ENCODE results near the gene IFI35.
"Not testable (repeated sequence)": the region's sequence is repeated elsewhere in the genome, so short reads cannot be mapped to it uniquely, and the experiment has no call there.

IFI35 gene

DNA sequence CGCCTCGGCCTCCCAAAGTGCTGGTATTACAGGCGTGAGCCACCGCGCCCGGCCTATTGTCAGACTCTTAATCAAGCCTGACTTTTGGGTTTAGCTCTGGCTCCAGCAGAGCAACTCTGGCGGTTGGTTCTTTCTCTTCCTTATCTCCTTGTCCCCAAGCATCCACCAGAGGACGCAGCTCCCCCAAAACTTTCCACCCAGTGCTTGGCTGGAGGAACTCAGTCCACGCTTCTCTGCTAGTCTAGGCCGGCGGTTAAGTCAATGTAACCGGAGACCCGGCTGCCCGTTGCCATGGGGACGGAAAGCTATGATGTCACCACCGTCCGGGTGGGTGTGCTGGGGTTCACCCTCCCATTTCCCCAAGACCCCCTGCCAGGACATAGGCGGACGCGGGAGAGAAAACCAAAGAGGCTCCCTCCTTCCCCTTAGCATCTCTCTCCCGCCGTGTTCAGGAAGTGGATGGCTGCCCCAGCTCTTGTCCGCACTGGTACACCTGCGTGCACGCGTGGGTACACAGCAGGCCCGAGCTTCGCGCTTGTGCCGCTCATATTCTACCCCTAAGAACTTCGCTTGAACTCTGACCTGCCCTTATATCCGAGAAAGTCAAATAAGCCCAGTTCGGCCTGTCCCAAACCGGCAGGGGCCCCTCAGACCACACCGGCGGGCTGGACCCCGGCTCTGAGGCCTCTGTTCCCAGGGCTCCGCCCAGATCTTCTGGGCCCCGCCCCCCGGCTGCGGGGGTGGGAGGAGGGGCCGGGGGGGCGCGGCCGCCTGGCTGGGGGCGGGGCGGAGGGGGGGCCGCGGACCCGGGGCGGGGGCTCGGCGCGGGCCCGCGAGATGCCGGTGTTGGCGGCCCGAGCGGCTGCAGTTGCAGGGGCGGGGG, 18.1 kb downstream of the IFI35 start, which contains the start of gene RND2:
Gene RND2 (plus strand): TSS at position 825 of the 883 bp plus-strand sequence. CDS start 117 bp downstream, outside the sequence.
- DNase-seq, result peak; percentile 90

DNA sequence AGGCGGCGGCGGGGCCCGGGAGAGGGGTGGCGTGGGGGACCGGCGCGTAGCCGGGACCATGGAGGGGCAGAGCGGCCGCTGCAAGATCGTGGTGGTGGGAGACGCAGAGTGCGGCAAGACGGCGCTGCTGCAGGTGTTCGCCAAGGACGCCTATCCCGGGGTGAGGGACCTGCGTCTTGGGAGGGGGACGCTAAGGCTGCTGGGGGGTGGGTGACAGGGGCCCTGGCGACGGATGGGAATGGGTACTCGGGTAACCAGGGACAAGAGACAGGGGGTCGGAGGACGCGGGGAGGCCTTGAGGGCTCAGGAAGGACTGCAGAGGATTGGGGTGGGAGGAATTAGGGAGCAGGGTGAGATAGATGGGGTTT, 18.7 kb downstream of the IFI35 start:
- no peak for DNase-seq

GRCh38 chr17:43025766-43026537, 19.4 kb downstream of the IFI35 start:
- DNase-seq, result no peak

- DNase-seq, result no peak
Measured at GRCh38 chr17:43026595-43026994, 20.0 kb downstream of the IFI35 start.

DNA sequence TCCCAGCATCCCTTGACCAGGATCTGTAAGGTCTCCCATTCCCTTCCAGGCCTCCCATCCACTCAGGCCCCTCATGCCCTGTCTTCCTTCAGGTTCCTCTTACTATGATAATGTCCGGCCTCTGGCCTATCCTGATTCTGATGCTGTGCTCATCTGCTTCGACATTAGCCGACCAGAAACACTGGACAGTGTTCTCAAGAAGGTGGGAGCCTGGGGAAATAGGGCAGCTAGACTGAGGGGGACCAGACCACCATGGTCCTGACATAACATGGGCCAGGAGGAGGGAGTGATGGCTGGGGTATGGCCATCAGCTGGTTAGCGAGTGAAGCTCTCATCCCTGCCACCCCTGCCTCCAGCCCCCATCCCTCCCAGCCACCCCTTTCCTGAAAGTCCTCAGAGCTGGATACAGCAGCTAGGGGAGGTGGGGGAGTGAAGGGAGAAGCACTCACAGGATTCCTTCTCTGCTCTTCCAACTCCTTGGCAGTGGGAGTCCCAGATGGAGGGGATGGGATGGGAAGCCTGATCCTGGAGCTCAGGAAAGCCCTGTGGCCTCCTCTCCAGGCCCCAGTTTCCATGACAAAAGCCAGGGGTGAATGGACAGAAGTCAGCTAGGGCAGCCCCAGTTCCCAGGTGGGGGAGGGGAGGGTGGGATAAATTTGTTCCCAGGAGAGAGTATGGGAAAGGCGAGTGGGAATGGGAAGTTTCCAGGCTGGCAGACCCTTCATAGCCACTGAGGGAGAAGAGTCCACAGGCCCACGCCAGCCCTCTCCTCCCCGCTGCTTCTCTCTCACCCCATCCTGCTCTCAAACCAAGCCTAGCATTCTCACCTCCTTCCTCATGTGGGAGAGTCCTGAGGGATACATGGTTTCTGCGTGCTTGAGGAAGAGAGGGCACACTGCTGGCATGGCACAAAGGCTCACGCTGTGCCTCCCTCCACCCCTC, 20.8 kb downstream of the IFI35 start:
- DNase-seq, result no peak

- no peak for DNase-seq
Measured at GRCh38 chr17:43028221-43028861, 21.8 kb downstream of the IFI35 start.

DNA sequence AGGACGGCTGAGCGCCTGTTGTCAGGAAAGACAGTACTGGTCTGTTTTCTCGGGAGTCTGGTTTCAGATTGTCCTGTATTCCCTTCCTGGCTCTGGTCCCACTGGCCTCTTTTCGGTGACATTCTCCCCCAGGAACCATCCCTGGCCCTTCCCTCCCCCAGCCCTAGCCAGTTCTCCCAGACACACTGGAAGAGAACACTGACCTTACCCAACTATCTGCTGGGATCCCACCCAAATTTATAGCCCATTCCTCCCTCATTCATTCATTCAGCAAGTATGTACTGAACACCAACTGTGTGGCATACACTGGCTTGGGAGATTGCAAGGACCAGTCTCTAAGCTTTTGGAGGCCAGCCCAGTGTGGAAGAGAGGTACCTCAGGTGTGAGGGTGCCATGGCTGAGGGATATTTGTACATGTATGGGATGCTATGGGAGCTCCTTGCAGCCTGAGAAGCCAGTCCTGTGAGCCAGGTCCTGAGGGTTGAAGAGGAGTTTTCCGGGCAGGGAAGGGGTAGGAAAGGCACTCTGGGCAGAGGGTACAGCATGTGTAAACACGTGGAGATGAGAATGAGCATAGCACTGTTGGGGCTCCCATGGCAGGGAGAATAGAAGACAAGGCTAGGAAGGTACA, 23.7 kb downstream of the IFI35 start:
- no peak for DNase-seq

- DNase-seq, result no peak
Measured at GRCh38 chr17:43031666-43032065, 25.1 kb downstream of the IFI35 start.

- no peak for DNase-seq
Measured at GRCh38 chr17:43033948-43034881, 27.6 kb downstream of the IFI35 start.

- DNase-seq, result no peak
Measured at GRCh38 chr17:43034894-43035293, 28.3 kb downstream of the IFI35 start.

GRCh38 chr17:43039646-43040045, 33.1 kb downstream of the IFI35 start:
- DNase-seq, result no peak

GRCh38 chr17:43040655-43041054, 34.1 kb downstream of the IFI35 start:
- DNase-seq, result no peak

DNA sequence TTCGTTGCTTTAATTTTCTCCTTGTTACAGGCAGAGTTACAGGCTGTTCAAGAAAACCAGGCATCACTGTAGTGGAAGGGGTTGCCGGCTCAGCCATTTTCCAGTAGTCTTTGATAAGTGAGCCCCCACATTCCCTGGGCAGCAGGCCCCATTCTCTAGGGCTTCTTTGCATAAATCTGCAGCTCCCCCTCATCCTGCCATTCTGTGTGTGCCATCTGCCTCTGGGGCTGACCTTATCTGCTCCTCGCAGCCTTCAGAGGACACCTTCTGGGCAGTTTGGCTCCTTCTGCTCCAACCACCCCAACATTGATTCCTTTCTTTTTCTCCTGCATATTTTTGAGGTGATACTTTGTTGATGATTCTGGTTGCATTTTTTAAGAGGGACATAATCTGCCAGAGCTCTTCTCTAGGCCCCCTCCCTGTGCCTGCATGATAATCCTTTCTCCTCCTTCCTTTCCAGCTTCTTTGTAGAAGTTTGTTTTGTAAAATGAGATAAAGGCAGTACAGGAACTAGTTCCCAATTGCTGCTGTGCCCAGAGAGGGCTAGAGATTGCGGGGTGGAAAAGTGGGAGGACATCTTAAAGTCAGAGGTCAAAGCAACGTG, 35.5 kb downstream of the IFI35 start:
- no peak for DNase-seq

DNA sequence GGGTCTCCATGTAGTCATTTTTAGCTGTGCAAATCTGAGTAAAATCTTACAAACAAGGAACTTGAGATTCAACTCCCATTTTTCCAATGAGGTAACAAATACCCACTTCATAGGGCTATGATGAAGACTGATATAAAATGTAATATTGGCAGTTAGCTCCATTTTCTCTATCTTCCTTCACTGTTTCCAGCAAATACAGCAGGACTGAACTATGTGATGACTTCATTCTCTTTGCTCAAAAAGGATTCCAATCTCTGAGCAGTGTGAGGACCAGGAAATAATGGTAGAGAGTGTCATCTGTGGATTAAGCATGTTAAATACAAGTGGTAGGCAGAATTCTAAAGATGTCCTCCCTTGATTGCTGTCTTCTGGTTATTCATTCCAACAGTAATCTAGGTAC, 36.7 kb downstream of the IFI35 start:
- no peak for DNase-seq

GRCh38 chr17:43044024-43044423, 37.4 kb downstream of the IFI35 start:
- DNase-seq, result no peak

DNA sequence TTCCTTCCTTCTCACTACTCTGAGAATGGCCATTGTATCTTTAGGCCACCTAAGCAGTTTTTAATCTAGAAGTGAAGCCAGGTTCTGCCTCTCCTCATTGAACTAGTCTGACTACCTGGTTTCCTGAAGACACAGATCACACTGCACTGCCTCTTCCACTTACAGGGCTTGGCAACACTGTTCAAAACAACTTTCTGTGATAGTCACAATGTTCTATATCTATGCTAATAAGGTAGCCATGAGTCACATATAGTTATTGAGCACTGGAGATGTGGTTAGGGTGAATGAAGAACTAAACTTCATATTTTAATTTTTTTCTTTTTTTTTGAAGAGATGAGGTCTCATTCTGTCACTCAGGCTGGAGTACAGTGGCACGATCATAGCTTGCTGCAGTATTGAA, 45.4 kb downstream of the IFI35 start:
- DNase-seq, result no peak

DNA sequence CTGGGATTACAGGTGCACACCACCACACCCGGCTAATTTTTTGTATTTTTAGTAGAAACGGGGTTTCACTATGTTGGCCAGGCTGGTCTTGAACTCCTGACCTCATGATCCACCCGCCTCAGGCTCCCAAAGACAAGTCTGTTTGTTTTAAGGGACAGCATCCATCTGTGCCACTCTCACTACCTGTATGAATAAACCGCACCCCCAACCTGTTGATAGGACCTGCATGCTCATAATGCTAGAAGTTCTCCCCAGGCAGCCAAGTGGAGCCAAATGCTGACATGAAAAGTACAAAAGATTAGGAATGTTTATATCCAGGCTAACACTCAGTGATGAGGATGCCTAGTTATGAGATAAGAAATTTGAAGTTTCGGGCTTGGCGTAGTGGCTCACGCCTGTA, 46.4 kb downstream of the IFI35 start:
- DNase-seq, result not testable (repeated sequence)

DNA sequence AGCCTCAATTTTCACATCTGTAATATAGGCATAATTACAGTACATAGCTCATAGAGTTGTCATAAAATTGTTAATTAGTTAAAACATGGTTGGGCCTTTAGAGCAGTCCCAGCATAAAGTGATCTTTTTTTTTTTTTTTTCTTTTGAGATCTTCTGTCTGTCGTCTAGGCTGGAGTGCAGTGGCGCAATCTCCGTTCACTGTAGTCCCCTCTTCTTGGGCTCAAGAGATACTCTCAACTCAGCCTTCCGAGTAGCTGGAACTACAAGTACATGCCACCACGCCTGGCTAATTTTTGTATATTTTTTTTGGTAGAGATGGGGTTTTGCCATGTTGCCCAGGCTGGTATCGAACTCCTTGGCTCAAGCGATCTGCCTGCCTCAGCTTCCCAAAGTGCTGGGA, 49.5 kb downstream of the IFI35 start:
- no peak for DNase-seq

- DNase-seq, result no peak
Measured at GRCh38 chr17:43062984-43063638, 56.5 kb downstream of the IFI35 start.

All from SIG-M5 (cell line).